GM12878 (cell line): ENCODE data around the gene CACNA1D. TPM values are rescaled to one million over a fixed set of nuclear protein-coding genes. Genes with fewer than 3 reads are reported as not detected.

ENCODE experiments used
- HDAC2 ChIP-seq: fragments of 200-600 bp; sonication (generic); IDR thresholded peaks from 2 replicates; pipeline ENCODE4 v1.6.1; 2017
- PAX8 ChIP-seq: fragments of 450-650 bp; IDR thresholded peaks from 2 replicates; pipeline ENCODE4 v1.6.1; 2017; ENCODE audit warnings: mild to moderate bottlenecking, moderate library complexity
- RB1 ChIP-seq: fragments of 450-650 bp; formaldehyde crosslinking; IDR thresholded peaks from 2 replicates; pipeline ENCODE4 v1.6.1; 2017; ENCODE audit warnings: mild to moderate bottlenecking, borderline replicate concordance
- SMARCA5 ChIP-seq: fragments of 450-650 bp; IDR thresholded peaks from 2 replicates; pipeline ENCODE4 v1.6.1; 2017; ENCODE audit warnings: mild to moderate bottlenecking
- ZNF687 ChIP-seq: fragments of 450-650 bp; IDR thresholded peaks from 2 replicates; pipeline ENCODE4 v1.6.1; 2017; ENCODE audit warnings: mild to moderate bottlenecking, moderate library complexity
- polyA plus RNA-seq, 11 experiments: library from polyadenylated mRNA; depleted of rRNA in 4 of 11; unstranded in 6 of 11; stranded (reverse) in 5 of 11; fragments of >200 nt; fragmentation: Nextera tagmentation in 4 of 11; fragmentation: Illumina TruSeq in 1 of 11; extraction: Ambion mirVana in 4 of 11; extraction: Trizol in 1 of 11; gene quantifications; 1 replicate in 1 of 11; 2 replicates in 10 of 11; pipeline versions ENCODE4 v1.2.1 to v1.2.3, GENCODE V29; 2011 to 2016; ENCODE audit warnings: inconsistent platforms in 2 of 11, missing spikeins in 2 of 11, low read depth in 1 of 11
- total RNA-seq, 4 experiments: library from RNA; depleted of rRNA in 3 of 4; stranded (reverse); fragments of >200 nt in 3 of 4; fragmentation: Illumina TruSeq in 1 of 4; extraction: Trizol in 1 of 4; gene quantifications; 2 replicates each; pipeline versions ENCODE4 v1.2.1 to v1.2.3, GENCODE V29; 2013 to 2021
- TF ChIP-seq, protein P1 (sequence below): fragments of 450-650 bp; formaldehyde crosslinking; IDR thresholded peaks from 2 replicates; pipeline ENCODE4 v1.5.0; 2022; ENCODE audit warnings: mild to moderate bottlenecking, missing genetic modification characterization
- TF ChIP-seq, protein P2 (sequence below), 3 experiments: IDR thresholded peaks in 2 of 3; conservative IDR thresholded peaks in 1 of 3; 2 replicates each; pipeline ENCODE4 v1.5.1; 2011; ENCODE audit warnings: low read depth in 3 of 3, low read length in 3 of 3, mild to moderate bottlenecking in 3 of 3, control low read depth in 2 of 3, moderate library complexity in 2 of 3, inconsistent platforms in 1 of 3, mixed read lengths in 1 of 3; ENCODE audit not compliant: control insufficient read depth in 2 of 3, insufficient read depth in 1 of 3; ENCODE audit errors: extremely low read depth in 1 of 3
- TF ChIP-seq, protein P3 (sequence below): fragments of 450-650 bp; IDR thresholded peaks from 2 replicates; pipeline ENCODE4 v1.6.1; 2017; ENCODE audit warnings: antibody characterized with exemption, mild to moderate bottlenecking, moderate library complexity

CACNA1D gene
- total and polyA plus RNA-seq, 10 of the 15 experiments (the other 5 are each of a cell fraction or from before 2014, with no cell fraction given), result 0.21 to 24.4 (median 1.6) TPM

- TF ChIP-seq ZNF687 (no peak), PAX8 (no peak), SMARCA5 (no peak), RB1 (no peak), HDAC2 (no peak)
- TF ChIP-seq, protein P1, sequence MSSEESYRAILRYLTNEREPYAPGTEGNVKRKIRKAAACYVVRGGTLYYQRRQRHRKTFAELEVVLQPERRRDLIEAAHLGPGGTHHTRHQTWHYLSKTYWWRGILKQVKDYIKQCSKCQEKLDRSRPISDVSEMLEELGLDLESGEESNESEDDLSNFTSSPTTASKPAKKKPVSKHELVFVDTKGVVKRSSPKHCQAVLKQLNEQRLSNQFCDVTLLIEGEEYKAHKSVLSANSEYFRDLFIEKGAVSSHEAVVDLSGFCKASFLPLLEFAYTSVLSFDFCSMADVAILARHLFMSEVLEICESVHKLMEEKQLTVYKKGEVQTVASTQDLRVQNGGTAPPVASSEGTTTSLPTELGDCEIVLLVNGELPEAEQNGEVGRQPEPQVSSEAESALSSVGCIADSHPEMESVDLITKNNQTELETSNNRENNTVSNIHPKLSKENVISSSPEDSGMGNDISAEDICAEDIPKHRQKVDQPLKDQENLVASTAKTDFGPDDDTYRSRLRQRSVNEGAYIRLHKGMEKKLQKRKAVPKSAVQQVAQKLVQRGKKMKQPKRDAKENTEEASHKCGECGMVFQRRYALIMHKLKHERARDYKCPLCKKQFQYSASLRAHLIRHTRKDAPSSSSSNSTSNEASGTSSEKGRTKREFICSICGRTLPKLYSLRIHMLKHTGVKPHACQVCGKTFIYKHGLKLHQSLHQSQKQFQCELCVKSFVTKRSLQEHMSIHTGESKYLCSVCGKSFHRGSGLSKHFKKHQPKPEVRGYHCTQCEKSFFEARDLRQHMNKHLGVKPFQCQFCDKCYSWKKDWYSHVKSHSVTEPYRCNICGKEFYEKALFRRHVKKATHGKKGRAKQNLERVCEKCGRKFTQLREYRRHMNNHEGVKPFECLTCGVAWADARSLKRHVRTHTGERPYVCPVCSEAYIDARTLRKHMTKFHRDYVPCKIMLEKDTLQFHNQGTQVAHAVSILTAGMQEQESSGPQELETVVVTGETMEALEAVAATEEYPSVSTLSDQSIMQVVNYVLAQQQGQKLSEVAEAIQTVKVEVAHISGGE (CRISPR knock-in tag), result no peak
- TF ChIP-seq, protein P2, sequence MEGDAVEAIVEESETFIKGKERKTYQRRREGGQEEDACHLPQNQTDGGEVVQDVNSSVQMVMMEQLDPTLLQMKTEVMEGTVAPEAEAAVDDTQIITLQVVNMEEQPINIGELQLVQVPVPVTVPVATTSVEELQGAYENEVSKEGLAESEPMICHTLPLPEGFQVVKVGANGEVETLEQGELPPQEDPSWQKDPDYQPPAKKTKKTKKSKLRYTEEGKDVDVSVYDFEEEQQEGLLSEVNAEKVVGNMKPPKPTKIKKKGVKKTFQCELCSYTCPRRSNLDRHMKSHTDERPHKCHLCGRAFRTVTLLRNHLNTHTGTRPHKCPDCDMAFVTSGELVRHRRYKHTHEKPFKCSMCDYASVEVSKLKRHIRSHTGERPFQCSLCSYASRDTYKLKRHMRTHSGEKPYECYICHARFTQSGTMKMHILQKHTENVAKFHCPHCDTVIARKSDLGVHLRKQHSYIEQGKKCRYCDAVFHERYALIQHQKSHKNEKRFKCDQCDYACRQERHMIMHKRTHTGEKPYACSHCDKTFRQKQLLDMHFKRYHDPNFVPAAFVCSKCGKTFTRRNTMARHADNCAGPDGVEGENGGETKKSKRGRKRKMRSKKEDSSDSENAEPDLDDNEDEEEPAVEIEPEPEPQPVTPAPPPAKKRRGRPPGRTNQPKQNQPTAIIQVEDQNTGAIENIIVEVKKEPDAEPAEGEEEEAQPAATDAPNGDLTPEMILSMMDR (IDR thresholded peaks at IDR 0.05 in 2 of 3, conservative IDR thresholded peaks at IDR 0.05 in 1 of 3; ENCODE audit: control insufficient read depth in 2 of 3, extremely low read depth in 1 of 3, insufficient read depth in 1 of 3, low read depth in 3 of 3, low read length in 3 of 3), result 0 out of 6 replicates have a peak, but pooled peaks of 1 of the 3 experiments have one; percentile 5
- TF ChIP-seq, protein P3, sequence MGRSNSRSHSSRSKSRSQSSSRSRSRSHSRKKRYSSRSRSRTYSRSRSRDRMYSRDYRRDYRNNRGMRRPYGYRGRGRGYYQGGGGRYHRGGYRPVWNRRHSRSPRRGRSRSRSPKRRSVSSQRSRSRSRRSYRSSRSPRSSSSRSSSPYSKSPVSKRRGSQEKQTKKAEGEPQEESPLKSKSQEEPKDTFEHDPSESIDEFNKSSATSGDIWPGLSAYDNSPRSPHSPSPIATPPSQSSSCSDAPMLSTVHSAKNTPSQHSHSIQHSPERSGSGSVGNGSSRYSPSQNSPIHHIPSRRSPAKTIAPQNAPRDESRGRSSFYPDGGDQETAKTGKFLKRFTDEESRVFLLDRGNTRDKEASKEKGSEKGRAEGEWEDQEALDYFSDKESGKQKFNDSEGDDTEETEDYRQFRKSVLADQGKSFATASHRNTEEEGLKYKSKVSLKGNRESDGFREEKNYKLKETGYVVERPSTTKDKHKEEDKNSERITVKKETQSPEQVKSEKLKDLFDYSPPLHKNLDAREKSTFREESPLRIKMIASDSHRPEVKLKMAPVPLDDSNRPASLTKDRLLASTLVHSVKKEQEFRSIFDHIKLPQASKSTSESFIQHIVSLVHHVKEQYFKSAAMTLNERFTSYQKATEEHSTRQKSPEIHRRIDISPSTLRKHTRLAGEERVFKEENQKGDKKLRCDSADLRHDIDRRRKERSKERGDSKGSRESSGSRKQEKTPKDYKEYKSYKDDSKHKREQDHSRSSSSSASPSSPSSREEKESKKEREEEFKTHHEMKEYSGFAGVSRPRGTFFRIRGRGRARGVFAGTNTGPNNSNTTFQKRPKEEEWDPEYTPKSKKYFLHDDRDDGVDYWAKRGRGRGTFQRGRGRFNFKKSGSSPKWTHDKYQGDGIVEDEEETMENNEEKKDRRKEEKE, result no peak
These were observed 202.2 kb downstream of the CACNA1D start (continued) for GRCh38 chr3:53696401-53697172.
